NB4 (cell line): ENCODE data around the gene SLC35B4.

ENCODE experiments used
- CTCF ChIP-seq: IDR thresholded peaks from one replicate; pipeline ENCODE4 v1.5.1; 2012; ENCODE audit warnings: low read depth, low read length
- MYC ChIP-seq: IDR thresholded peaks from 2 replicates; pipeline ENCODE4 v1.6.1; 2011; ENCODE audit warnings: low read depth, low read length

- no peak for TF ChIP-seq MYC
- no peak for TF ChIP-seq CTCF
Measured at GRCh38 chr7:134320201-134320600, 3.5 kb upstream of the SLC35B4 start.
